ENCODE results near the gene SLC4A5.
"Not testable (repeated sequence)": the region's sequence is repeated elsewhere in the genome, so short reads cannot be mapped to it uniquely, and the experiment has no call there.

- not testable (repeated sequence) for TF ChIP-seq CTCF (IDR thresholded peaks at IDR 0.05); RAD21 (IDR thresholded peaks at IDR 0.05; ENCODE audit: low read length); USF2 (IDR thresholded peaks at IDR 0.05; ENCODE audit: borderline replicate concordance, low read depth, low read length); MXI1 (IDR thresholded peaks at IDR 0.05; ENCODE audit: low read depth, low read length); EZH2phosphoT487 (IDR thresholded peaks at IDR 0.05; ENCODE audit: borderline replicate concordance, low read depth); NRF1 (IDR thresholded peaks at IDR 0.05; ENCODE audit: low read depth, low read length); TAF1 (IDR thresholded peaks at IDR 0.05; ENCODE audit: borderline replicate concordance, low read depth, low read length); YY1 (IDR thresholded peaks at IDR 0.05; ENCODE audit: low read depth); REST (IDR thresholded peaks at IDR 0.05; ENCODE audit: low read depth, low read length); EP300 (IDR thresholded peaks at IDR 0.05; ENCODE audit: borderline replicate concordance in 1 of 2, low read depth in 1 of 2, low read length in 1 of 2); POLR2AphosphoS5 (IDR thresholded peaks at IDR 0.05; ENCODE audit: low read depth, low read length); MAX (IDR thresholded peaks at IDR 0.05; ENCODE audit: low read depth); NFIC (IDR thresholded peaks at IDR 0.05; ENCODE audit: borderline replicate concordance); GABPA (IDR thresholded peaks at IDR 0.05; ENCODE audit: low read depth)
Observed at GRCh38 chr2:74336227-74336626, 7.0 kb downstream of the SLC4A5 start.
